NCI-H82 (cell line): ENCODE results near the gene SLC13A2.

Experiments
- DNase-seq: peaks from one replicate; lab custom pipeline; 2025; lab: John Stamatoyannopoulos, UW

The SLC13A2 gene

DNA sequence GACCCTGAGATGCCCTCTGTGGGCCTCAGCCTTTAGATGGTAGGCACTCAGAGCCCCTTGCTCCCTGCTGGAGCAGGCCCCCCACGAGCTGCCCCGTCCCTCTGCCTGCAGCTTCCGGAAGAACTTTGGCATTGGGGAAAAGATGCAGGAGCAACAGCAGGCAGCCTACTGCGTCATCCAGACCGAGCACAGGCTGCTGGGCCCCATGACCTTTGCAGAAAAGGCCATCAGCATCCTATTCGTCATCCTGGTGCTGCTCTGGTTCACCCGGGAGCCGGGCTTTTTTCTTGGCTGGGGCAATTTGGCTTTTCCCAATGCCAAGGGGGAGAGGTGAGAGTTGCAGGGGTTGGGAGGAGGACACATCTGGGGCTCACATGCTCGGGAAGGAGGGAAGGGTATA, 20.0 kb downstream of the SLC13A2 start:
- DNase-seq, result no peak

DNA sequence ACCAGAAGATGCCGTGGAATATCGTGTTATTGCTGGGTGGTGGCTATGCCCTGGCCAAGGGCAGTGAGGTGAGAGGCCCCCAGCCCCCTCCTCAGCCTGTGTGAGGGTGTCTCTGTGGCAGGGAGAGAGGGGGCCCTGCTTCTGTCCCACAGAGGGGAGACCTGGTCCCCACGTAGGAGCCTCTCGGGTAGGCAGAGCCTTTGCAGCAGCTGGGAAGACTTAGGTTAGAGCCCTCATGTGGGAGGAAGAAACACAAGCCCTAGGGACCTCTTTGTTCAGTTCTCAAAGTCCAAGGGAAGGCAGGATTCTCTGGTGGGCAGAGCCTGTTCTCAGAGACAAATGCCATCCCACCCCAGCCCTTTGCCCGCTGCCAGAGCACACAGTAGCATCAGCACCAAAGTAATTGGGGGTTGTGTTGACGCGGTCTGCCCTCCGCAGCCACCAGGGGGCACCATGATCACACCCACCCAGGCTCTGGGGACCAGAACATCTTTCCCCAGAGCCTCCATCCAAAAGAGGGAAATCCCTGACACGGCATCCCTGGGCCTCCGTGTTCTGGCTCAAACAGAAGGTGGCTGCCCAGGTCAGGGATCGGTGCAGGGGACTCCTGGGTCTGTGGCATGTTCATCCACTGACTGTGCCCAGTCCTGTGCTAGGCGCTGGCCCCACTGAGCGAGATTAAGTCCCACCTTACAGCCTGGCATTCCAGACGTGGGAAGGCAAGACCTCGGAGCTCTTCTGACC, 21.2 kb downstream of the SLC13A2 start:
- peak; percentile 89 for DNase-seq

DNA sequence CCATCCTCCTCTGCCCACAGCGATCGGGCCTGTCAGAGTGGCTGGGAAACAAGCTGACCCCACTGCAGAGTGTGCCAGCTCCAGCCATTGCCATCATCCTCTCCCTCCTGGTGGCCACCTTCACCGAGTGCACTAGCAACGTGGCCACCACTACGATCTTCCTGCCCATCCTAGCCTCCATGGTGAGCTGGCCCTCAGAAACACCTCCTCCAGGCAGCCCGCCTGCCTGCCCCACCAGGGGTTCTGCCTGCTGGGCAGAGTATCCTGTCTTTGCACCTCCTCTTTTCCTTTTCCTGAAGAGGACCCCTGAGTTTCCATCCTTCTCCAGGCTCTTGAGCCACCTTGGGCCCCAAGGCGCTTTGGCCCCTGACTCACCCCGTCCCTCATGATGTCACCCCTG, 22.2 kb downstream of the SLC13A2 start:
- no peak for DNase-seq

DNA sequence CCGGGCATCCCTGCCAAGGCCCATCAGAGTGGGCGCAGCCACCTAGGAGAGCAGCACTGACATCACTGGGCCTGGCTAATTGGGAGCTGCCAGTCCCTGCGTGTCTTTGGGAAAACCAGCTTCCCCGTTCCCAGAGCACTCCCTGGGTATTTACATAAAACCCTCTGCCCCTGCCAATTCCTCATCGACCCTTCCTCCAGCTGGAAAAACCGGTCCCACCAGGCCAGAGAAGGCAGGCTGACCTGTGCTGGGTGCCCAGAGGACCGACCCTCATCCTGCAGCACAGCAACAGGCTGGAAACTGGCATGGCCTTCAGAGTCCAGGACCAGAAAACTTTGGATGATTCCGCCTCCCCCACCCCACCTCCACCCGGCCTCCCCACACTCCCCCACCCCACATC, 24.5 kb downstream of the SLC13A2 start:
- DNase-seq, result no peak

DNA sequence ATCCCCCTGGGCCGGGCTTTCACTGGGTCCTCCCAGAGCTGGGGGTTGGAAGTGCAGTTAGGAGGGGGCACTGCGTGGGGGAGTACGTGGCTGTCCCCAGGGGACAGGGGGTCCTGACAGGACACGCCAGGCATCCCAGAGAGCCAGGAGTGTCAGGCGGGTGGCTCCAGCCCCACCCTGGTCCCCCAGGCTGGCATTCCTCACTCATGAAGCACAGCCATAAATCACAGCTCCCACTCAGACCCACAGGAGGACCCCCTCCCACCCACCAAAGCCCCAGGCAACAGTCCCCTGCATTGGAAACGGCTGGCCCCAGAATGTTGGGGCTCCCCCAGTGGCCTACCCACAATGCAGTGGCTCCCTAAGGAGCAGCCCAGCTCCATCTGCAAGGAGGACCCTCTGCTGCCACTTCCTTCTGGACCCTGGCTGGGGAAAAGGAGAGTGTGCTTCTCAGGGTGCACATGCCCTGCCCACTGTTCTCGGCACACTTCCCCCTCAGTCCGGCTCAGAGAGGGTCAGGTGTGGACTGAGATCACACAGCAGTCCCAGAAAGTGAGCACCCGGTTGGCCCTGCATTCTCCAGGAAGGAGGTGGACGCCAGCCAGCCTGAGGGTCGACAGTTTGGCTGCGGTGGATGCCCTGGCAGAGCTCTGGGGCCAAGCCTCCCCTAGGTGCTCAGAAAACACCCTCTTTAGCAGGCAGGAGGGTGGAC, 25.4 kb downstream of the SLC13A2 start:
- no peak for DNase-seq

DNA sequence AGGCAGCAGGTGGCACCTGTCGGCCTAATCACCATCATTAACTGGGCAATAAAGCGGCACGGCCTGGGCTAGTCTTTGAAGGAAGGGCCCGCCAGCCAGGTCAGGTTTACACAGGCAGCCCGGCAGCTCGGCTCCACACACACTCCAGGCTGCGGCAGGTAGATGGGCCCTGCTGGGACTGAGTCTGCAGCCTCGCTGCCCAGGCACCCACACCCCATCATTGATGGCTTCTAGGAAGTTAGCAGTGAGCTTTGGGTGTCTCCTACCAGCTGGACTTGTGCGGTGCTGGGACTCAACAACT, 25.9 kb downstream of the SLC13A2 start:
- DNase-seq, result no peak

DNA sequence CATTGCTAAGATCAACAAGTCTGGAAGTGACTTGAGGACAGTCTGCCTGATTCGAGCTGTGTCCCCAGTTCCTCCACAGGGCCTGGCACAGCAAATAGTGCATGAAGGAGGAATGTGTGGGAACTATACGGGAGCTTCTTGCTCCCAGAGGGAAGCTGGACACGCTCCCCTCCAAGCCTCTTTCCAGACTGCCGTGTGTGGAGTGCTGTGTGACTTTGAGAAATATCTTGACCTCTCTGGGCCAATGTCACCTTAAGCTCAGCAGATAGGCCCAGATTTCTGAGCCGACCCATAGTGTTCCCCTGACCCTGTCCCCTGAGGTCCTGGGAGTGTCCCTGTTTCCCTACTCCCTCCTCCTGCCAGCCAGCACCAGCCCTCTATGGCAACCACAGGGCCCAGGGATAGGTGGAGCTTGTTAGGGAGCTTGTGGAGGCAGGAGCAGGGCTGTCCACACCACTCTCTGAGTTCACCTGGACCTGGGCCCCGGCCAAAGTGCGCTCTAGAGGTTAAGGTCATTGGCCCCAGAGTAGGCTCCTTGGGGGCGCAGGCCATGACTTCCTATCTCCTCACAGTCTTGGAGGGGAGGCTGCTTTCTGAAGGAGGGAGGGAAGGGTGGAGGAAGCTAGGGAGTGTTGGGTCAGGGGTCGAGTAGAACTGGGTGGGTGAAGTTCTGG, 26.4 kb downstream of the SLC13A2 start:
- no peak for DNase-seq

DNA sequence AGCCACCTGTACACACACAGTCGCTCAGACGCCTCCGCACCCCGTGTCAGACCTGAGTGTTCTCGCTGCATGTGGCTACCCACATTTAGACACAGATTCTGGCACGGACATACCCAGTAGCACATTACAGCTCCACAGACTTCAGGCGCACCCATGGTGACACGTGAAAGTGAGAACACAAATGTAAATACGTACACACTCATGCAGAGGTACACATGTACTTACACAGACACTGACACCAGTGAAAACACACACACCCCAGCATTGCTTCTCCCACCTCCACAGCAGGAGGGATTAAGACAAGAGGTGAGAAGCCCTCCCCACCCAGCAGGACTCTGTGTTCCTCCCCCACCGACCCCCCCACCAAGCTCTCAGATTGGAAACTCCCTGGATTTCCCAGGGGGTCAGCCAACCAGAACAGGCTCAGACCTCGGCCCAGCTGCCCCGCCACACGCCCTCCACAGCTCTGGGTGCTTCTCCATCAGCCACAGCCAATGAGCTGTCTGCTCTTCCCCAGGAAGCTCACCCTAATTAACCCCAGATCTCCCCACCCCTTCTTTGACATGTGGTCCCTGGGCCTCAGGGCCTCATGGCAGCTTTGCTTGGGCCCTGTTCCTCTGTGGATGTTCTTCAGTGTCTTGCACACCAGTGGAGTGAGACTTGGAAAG, 27.4 kb downstream of the SLC13A2 start:
- DNase-seq, result peak; percentile 99

DNA sequence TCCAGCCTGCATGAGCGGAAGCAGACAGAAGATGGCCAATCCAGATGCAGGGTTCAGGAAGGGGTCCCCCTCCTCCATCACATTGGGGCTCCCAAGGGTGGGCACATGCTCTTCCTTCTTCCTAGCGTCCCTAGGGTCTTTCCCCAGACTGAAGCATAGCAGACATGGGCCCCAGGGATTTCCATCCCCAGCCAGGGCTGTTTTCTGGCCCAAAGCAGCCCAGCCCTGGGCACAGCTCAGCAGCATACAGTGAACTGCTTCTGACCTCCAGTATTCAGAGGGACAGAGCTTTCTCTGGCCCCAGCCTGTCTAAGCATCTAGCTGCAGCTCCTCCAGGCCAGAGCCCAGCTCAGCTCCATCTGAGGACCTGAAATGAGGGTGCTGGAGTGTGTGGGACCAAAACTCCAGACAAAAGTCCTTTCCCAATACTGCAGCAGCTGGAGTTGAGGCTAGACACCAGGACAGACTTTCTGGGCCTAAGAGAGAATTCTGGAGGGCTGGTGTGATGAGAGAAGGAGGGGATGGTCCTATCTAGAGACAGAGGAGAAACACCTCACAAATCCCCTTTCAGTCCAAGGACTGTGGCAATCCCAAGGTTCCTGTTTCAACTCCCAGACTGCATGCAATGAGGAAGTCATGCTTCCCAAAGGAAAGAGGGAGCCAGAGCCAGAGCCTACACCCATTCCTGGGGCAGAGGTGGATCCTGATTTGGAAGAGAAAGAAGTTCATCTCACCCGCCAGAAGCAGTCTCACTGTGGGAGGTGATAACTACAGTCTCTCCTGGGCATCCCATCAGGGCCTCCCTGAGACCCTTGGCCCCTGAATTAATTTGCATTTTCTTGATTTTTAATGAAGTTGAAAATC, 28.2 kb downstream of the SLC13A2 start:
- peak; percentile 63 for DNase-seq

DNA sequence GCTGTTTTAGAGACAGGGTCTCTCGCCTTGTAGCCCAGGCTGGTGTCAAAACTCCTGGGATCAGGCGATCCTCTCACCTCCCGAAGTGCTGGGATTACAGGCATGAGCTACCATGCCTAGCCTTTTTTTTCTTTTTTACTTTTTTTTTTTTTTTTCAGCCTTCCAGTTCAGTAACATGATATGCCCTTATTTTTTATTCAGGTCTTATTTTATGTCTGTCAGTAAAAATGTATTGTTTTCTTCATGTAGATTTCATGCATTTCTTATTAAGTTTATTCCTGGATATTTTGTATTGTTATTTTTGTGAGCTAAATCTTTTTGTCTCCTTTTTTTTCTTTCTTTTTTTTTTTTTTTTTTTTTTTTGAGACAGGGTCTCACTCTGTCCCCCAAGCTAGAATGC, 30.0 kb downstream of the SLC13A2 start:
- DNase-seq, result no peak

DNA sequence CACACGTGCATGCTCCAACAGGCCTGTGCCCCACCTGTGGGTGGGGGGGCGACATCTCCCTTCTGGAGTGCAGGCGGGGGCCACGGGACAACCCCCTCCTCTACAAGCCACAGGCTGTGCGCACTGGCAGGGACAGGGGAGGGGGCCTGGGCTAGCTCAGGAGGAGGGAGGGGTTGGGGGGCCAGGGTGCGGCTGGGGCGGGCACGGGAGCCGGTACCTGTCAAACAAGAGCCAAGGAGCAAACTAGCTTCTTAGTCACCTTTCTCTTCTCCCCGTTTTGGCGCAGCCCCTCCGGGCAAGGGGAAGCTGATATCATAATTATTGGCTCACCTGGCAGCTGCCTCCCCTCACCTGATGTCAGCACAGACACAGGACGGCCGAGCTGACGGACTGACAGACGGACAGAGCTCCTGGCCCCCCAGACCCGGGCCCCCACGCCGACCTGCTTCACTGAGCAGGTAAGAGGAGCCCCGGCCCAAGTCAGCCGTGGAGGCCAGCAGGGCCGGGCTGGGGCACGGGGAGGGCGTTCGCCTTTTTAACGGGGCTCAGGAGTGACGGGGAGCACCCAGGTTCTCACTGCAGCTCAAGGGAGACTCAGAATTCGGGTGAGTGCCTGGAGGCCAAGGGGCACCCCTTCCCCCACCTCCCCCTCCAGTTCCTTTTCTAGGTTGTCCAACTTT, 32.7 kb downstream of the SLC13A2 start, which contains the start of gene FOXN1:
Gene FOXN1, plus strand, starts transcription at position 363 of the 680 bp plus-strand sequence. CDS start 17,622 bp downstream, outside the sequence.
- no peak for DNase-seq

DNA sequence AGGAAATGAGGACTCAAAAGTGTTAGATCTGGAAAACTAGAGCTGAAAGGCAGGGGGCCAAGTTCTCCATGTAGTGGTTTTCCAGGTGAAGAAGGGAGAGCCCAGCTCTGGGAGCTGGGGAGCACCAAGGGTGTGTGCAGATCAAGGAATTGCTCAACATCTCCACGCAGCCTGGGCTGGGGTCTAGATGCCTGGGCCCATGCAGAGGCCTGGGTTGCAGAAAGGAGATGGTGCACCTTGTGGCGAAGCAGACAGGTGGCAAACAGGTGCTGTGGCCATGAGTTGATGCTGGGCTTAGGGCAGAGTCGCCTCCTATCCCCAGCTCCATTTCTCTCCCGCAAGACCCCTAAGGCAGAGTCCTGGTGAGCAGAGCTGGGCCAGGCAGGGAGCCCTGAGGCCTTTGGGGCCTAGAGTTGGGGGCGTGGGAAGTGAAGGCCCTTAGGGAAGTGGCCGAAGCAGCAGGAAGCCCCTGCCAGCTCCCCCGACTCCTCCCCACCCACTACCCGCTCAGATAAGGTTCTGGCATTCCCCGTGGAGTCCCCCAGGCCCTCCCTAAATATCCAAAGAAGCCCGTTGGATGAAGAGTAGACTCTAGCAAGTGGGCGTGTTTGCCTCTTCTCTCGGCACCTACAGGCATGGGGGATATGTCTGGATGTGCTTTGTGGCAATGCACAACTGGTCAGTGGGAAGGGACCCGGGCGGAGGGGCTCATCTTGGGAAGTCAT, 33.5 kb downstream of the SLC13A2 start:
- no peak for DNase-seq

DNA sequence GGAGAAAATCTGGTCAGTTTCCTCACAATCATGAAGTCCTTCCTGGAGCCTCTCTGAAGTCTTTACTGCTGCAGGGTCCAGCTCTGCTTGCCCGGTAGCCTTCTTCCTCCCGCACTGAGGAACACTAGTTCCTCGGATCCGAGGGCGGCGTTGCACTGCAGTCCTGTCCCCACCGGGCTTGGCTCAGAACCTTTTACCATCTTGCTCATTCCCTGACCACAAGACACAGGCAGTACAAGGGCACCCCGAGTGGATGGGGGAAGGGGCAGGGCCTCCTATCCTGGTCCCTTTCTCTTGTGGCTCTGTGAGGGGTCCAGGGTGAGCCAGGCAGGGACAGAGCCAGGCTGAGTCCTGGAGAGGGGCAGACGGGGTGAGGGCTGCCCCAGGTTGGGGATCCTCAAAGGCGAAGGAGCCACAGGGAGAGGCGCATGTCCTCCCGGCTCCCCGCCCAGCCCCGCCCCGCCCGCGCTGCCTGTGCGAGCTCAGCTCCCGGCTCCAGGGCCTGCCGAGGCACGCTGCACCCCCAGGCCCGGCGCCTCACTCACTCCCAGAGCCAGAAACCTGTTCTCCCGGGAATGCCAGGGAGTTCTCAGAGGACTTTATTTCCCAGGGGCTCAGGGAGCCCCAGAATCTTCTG, 34.2 kb downstream of the SLC13A2 start:
- no peak for DNase-seq

DNA sequence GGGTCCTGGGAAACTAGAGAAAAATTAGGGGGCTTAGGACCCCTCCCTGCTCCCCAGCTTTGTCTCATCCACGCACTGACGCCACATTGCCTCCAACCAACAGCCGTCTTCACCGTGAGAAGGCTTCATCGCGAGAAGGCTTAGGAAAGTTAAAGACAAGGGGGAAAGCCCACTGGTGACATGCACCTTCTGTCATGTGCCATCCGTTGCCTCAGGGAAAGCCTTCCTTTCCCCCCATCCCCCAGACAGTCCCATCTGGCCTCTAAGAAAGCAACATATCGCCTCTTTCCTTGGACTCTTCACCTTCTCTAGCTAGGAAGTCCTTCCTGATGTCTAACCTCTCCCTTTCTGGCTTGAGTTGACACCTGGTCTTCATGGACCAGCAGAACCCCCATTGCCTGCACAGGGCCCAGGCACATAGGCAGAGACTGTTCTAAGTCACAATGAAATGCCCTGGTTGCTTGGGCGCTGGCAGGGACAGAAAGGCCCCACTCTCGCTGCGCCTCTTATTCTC, 34.8 kb downstream of the SLC13A2 start:
- DNase-seq, result peak; percentile 88

DNA sequence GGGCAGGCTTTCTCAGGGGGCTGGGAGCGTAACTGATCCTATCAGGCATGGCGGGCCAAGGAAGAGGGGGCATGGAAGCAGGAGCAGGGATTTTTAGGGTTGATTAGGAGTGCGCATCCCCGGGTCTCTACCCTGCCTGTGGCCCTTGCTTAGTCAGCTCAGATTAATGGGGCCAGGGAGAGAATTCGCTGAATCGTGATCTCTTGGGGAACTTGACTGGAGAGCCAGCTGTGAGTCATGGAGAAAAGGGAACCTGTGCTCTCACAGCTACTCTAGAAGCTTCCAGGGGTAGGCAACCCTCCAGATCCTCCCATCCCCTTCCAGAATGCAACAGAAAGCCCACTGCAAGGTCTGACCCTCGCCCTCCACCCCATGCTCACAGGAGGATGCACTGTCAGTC, 36.3 kb downstream of the SLC13A2 start:
- no peak for DNase-seq

DNA sequence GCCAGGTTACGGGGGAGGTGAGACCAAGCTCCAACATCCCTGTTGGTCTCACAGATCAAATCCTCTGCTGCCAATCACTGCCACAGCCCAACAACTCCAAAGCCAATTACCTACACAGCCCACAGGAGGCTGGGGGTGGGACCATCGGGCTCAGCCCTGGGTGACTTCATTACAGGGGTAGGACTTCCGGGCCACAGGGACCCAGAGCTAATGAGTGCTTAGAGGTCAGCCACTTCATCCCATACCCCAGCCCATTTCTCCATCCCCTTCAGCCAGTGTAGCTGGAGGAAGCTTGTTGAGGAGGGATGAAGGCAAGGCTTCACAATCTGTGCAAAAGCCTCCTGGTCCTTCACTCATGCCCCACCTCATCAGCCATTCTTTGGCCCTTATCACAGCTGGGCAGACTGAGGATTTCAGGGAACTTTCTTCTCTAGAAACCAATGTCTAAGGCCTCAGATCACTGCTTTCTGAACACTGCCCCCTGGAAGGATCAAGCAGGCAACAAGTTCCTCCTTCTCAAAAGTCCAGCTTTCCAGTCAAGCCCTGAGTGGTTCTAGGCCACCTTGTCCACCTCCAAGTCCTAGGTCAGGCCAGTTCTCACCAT, 38.5 kb downstream of the SLC13A2 start:
- peak; percentile 98 for DNase-seq

DNA sequence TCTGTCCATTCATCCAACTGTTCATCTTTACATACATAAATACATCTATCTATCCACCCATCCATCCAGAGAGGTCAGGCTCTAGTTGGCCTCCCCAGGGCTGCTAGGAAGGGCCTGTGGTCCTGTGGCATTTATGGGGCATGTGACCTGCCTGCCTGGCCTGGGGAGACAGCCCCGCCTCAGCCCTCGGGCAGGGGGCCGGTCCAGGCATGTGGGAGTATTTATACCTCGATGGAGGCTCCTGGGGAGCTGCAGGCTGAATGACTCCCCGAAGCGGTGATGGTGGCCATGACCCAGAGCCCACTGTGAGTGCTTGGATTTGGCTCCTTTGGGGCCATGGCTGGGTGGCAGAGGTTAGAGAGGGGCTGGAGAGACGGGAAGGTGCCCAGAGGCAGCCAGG, 40.0 kb downstream of the SLC13A2 start:
- no peak for DNase-seq

DNA sequence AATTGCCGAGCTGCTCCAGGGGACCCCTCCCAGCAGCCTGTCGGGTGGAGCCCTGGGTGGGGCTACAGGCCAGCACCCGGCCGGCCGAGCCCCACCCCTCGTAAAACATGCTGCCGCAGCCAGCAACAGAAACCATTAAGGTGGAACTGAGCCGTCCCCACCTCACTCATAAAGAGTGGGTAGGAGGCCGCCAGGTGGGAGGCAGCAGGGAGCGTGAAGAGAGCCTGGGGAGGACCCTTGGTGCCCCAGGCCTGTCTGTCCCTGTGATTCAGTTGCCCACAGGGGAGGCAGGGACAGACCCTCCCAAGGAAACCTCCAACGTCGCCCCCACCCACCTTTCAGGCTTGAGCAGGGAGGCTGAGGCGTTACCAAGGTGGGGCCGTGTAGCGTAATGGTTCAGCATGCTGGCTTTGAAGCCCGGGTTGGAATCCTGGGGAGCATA, 41.1 kb downstream of the SLC13A2 start:
- no peak for DNase-seq

DNA sequence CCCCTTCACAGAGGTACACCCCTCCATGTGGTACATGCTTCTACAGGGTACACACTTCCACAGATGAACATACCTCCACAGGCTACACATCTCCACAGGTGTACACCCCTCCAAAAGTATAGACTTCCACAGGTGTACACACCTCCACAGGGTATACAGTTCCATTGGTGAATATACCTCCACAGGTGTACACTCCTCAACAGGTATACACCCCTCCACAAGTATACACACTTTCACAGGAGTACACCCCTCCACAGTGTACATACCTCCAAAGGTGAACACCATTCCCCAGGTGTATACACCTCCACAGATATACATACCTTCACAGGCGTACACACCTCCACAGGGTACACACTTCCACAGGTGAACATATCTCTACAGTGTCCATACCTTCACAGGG, 42.1 kb downstream of the SLC13A2 start:
- DNase-seq, result no peak
